Fibroblast of the aortic adventitia (primary cell): ENCODE results near the gene MRPS18C. TPM values are rescaled to one million over a fixed set of nuclear protein-coding genes. Genes with fewer than 3 reads are reported as not detected.

Experiments used
- DNase-seq: peaks from one replicate; pipeline ENCODE4 v3.0.0-alpha.2; 2010; ENCODE audit warnings: low read depth
- H3K4me3 ChIP-seq: 2 replicates; pipeline ENCODE4 v1.5.1; 2011; ENCODE audit warnings: low read depth, mild to moderate bottlenecking, control low read depth, low read length, moderate library complexity
- CTCF ChIP-seq: IDR thresholded peaks from 2 replicates; pipeline ENCODE4 v1.5.1; 2011; ENCODE audit warnings: mild to moderate bottlenecking, low read length, control low read depth, inconsistent platforms; ENCODE audit not compliant: insufficient read depth
- total RNA-seq: library from RNA; depleted of rRNA; stranded (reverse); fragments of >200 nt; gene quantifications from 2 replicates; pipeline ENCODE4 v1.2.3, GENCODE V29; 2012; ENCODE audit warnings: low replicate concordance

MRPS18C gene
- total RNA-seq, 1 donor = 26.1 TPM

GRCh38 chr4:83438719-83439118 is 17.1 kb upstream of the MRPS18C start:
- no peak overlapping the region for H3K4me3 ChIP-seq
- no peak for DNase-seq
- no peak for TF ChIP-seq CTCF

- TF ChIP-seq CTCF = no peak
- H3K4me3 ChIP-seq = no peak overlapping the region
- no peak for DNase-seq
Measured at GRCh38 chr4:83440148-83440814, 15.6 kb upstream of the MRPS18C start.

GRCh38 chr4:83440899-83441298 is 15.0 kb upstream of the MRPS18C start:
- DNase-seq = no peak
- no peak overlapping the region for H3K4me3 ChIP-seq
- TF ChIP-seq CTCF = no peak

GRCh38 chr4:83449009-83449408 is 6.8 kb upstream of the MRPS18C start:
- TF ChIP-seq CTCF = no peak
- H3K4me3 ChIP-seq = no peak overlapping the region
- no peak for DNase-seq

- DNase-seq = peak; percentile 33
- peak overlapping the region; percentile 93 for H3K4me3 ChIP-seq
- no peak for TF ChIP-seq CTCF
Measured at GRCh38 chr4:83454686-83455085, 1.2 kb upstream of the MRPS18C start.

GRCh38 chr4:83456184-83456501 is 285 bp downstream of the MRPS18C start:
- no peak for DNase-seq
- TF ChIP-seq CTCF = no peak
- peak overlapping the region; percentile 93 for H3K4me3 ChIP-seq

- no peak for TF ChIP-seq CTCF
- DNase-seq = no peak
- no peak overlapping the region for H3K4me3 ChIP-seq
Measured at GRCh38 chr4:83473423-83473822, 17.6 kb downstream of the MRPS18C start.
